Activated naive CD4-positive, alpha-beta T cell treated with anti-CD3 and anti-CD28 coated beads for 36 hours (primary cell): ENCODE data around the gene OPCML. TPM values are rescaled to one million over a fixed set of nuclear protein-coding genes. Genes with fewer than 3 reads are reported as not detected.

Experiments
- CTCF ChIA-PET: fragments of 350-600 bp; sonication (Branson Sonifier 250); formaldehyde crosslinking; loops from one replicate; lab custom pipeline; 2021; ENCODE audit warnings: antibody characterized with exemption; lab: Charles Lee
- DNase-seq: peaks from one replicate; pipeline ENCODE4 v3.0.0-alpha.2; 2020
- H3K27ac Mint-ChIP-seq: one replicate; pipeline ENCODE4 v1.8.0; 2021; ENCODE audit warnings: mild to moderate bottlenecking, mixed read lengths
- H3K27me3 Mint-ChIP-seq: one replicate; pipeline ENCODE4 v1.8.0; 2021; ENCODE audit warnings: low read depth, mixed read lengths
- H3K36me3 Mint-ChIP-seq: one replicate; pipeline ENCODE4 v1.8.0; 2021; ENCODE audit warnings: low read depth, mixed read lengths
- H3K4me1 Mint-ChIP-seq: one replicate; pipeline ENCODE4 v1.8.0; 2021; ENCODE audit warnings: low read depth, mixed read lengths
- H3K4me3 Mint-ChIP-seq: one replicate; pipeline ENCODE4 v1.8.0; 2021; ENCODE audit warnings: mild to moderate bottlenecking, moderate library complexity, mixed read lengths
- H3K9me3 Mint-ChIP-seq: one replicate; pipeline ENCODE4 v1.8.0; 2021; ENCODE audit warnings: mixed read lengths
- intact Hi-C: fragments of 100-400 bp; cut with micrococcal nuclease; formaldehyde crosslinking; loops from one replicate; pipeline ENCODE4 v1.15.1; 2023
- total RNA-seq, 2 experiments: library from RNA; stranded (reverse); gene quantifications; one replicate each; pipeline ENCODE4 v1.2.3, GENCODE V29; 2021

OPCML gene
- total RNA-seq, 2 experiments from 2014 or later = not detected

DNA sequence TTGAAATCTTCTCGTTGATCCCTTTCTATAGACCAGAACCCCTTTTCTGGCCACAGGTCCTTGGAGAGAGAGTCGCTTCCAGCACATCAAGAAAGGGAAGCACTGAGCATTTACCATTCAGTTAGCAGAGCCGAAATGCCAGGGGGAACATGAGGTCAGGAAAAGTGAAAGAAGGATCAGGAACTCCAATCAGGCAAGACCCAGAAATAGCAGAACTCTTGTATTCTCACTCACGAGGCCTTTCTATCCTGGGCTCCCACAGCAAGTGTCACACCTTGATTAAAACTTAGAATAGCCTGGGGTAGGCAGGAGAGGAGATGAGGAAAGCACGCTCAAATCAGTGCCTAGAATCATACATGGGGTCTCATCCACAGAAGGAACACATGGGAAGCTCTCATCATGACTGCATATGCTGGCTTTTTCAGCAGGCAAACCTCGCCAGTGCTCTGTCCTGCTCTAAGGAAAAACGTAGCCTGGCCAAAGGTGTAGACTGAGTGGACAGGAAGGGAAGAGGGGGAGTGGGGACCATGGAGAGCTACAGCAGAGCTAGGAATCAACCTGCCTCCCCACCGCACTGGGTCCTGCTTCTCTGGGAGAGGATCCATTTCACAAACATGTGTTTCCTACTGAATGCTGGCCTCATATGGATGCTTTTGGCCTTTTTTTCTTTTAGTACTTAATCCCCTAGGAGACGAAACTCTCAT, 40.5 kb downstream of the OPCML start:
- CTCF ChIA-PET = no interaction called here
- Mint-ChIP-seq H3K4me3 (no peak overlapping the region), H3K4me1 (no peaks in the 10 kb centered on the region), H3K27ac (no peak overlapping the region), H3K36me3 (no peaks in the 10 kb centered on the region), H3K9me3 (peaks cover 8% of the 10 kb centered on the region), H3K27me3 (no peaks in the 10 kb centered on the region)
- intact Hi-C loops = no loop called here
- DNase-seq = no peak

DNA sequence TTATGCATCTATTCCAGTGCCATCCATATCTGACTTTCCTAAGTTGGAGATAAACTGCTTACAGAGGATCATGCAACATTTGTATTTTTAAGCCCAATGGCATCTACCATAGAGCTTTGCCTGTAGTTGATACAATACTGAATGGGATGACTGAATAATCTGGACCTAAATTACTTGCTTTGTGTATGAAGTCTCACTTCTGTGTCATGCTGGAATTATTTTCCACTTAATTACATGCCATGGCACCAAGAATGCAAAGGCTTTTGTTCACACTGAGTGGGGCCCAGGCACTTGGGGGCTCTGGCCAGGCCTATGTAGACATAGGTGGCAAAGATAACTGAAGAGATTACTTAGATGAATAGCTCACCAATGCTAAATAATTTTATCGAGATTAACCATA, 51.6 kb downstream of the OPCML start:
- no peak overlapping the region for H3K27ac Mint-ChIP-seq
- H3K4me3 Mint-ChIP-seq = no peak overlapping the region
- H3K36me3 Mint-ChIP-seq = no peaks in the 10 kb centered on the region
- CTCF ChIA-PET = interaction anchor here (0.6 kb wide), 1 partner anchor 271 kb away, joined by 5 read pairs; no protein-coding TSS in a partner anchor
- no peaks in the 10 kb centered on the region for H3K9me3 Mint-ChIP-seq
- no peak for DNase-seq
- H3K4me1 Mint-ChIP-seq = no peaks in the 10 kb centered on the region
- intact Hi-C loops = no loop called here
- no peaks in the 10 kb centered on the region for H3K27me3 Mint-ChIP-seq

DNA sequence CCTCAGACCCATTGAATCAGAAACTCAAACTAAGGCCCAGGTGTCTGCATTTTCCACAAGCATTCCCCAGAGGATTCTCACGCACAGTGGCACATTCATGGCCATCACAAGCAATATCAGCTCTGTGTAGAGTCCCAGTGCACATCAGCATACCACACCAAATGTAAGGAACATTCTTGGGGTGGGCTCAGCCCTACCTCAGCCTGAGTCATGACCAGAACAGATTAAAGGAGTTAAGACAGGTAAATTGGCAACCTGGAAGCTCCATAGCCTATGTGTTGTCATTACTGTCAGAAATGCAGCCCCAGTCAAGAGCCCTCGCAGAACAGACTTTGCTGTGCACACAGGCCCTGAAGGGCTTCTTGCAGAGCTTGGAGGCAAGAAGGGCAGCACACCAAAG, 53.1 kb downstream of the OPCML start:
- no peak for DNase-seq
- intact Hi-C loops = no loop called here
- Mint-ChIP-seq H3K9me3 (peaks cover 2% of the 10 kb centered on the region), H3K4me3 (no peak overlapping the region), H3K36me3 (peaks cover 2% of the 10 kb centered on the region), H3K4me1 (no peaks in the 10 kb centered on the region), H3K27ac (no peak overlapping the region), H3K27me3 (no peaks in the 10 kb centered on the region)
- CTCF ChIA-PET = no interaction called here

DNA sequence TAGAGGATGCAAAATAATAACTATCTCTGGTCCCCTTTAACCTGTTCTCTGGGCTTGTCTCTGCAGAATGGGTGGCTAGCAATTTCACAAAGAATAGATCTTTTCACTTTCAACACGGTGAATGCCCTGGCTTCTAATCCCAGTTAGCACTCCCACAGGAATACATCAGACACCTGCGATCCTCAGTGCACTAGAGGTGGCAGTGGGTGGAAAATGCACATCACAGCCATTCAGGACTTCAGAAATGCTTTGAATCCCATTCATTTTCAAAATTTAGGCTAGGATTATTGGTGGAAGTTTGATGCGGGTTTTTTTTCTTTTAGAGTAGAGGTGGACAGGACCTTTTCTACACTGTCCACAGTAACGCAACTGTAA, 55.1 kb downstream of the OPCML start:
- Mint-ChIP-seq H3K36me3 (peaks cover 2% of the 10 kb centered on the region), H3K4me3 (no peak overlapping the region), H3K27me3 (no peaks in the 10 kb centered on the region), H3K27ac (no peak overlapping the region), H3K4me1 (no peaks in the 10 kb centered on the region), H3K9me3 (peaks cover 2% of the 10 kb centered on the region)
- CTCF ChIA-PET = no interaction called here
- DNase-seq = no peak
- intact Hi-C loops = no loop called here

GRCh38 chr11:133476570-133477250, 55.6 kb downstream of the OPCML start:
- H3K27ac Mint-ChIP-seq = no peak overlapping the region
- no peaks in the 10 kb centered on the region for H3K27me3 Mint-ChIP-seq
- H3K4me1 Mint-ChIP-seq = no peaks in the 10 kb centered on the region
- CTCF ChIA-PET = interaction anchor here (0.6 kb wide), 1 partner anchor 237 kb away, joined by 3 read pairs; no protein-coding TSS in a partner anchor
- intact Hi-C loops = no loop called here
- H3K4me3 Mint-ChIP-seq = no peak overlapping the region
- peaks cover 2% of the 10 kb centered on the region for H3K9me3 Mint-ChIP-seq
- no peak for DNase-seq
- H3K36me3 Mint-ChIP-seq = peaks cover 2% of the 10 kb centered on the region

- DNase-seq = no peak
- Mint-ChIP-seq H3K4me1 (no peaks in the 10 kb centered on the region), H3K27me3 (no peaks in the 10 kb centered on the region), H3K27ac (no peak overlapping the region), H3K4me3 (no peak overlapping the region), H3K36me3 (peaks cover 2% of the 10 kb centered on the region), H3K9me3 (peaks cover 2% of the 10 kb centered on the region)
- intact Hi-C loops = no loop called here
- CTCF ChIA-PET = no interaction called here
Measured at GRCh38 chr11:133474461-133474860, 57.8 kb downstream of the OPCML start.

DNA sequence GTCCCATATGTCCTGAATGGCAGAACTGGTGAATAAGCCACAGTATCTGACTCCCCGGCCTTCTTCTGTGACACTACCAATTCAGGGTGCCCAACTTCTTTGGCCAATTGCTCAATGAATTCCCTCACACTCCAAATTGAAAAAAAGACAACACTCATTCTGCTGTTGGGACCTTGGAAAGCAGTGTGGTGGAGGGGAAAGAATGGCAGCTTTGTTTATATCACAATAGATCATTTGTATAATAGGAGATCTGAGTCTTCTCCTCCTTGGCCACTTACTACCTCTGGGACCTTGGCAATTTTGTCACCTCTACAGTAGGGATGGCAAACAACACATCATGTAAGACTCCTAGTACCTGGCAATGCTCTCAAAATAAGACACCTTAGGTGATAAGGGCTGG, 64.6 kb downstream of the OPCML start:
- Mint-ChIP-seq H3K4me1 (no peaks in the 10 kb centered on the region), H3K4me3 (no peak overlapping the region), H3K9me3 (no peaks in the 10 kb centered on the region), H3K36me3 (no peaks in the 10 kb centered on the region), H3K27ac (no peak overlapping the region), H3K27me3 (no peaks in the 10 kb centered on the region)
- intact Hi-C loops = no loop called here
- no peak for DNase-seq
- CTCF ChIA-PET = no interaction called here

DNA sequence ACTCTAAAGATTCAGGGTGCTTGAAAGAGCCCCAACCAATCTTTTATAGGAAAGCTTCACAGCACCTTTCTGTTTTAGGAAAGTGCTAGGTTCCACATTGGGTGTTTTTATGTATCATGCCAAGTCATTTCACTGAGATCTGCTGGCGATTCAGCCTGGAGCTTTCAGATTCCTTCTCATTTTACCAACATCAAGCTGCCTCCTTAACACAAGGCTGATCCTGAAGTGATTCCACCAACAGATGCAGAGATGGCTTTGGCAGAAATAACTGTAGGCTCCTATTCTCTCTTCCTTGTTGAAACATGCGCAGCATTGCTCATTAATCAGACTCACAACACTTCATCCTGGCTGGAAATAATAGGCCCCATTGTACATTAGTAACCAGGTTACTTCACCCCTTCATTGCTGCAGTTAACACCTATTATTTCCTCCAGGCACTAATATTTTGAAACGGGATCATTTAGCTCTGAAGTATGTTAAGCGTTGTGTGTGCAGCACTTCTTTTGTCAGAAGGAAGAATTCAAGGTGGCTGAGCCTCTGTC, 89.0 kb downstream of the OPCML start:
- Mint-ChIP-seq H3K27me3 (no peaks in the 10 kb centered on the region), H3K27ac (no peak overlapping the region), H3K4me1 (no peaks in the 10 kb centered on the region), H3K36me3 (no peaks in the 10 kb centered on the region), H3K4me3 (no peak overlapping the region), H3K9me3 (no peaks in the 10 kb centered on the region)
- CTCF ChIA-PET = no interaction called here
- intact Hi-C loops = no loop called here
- no peak for DNase-seq

DNA sequence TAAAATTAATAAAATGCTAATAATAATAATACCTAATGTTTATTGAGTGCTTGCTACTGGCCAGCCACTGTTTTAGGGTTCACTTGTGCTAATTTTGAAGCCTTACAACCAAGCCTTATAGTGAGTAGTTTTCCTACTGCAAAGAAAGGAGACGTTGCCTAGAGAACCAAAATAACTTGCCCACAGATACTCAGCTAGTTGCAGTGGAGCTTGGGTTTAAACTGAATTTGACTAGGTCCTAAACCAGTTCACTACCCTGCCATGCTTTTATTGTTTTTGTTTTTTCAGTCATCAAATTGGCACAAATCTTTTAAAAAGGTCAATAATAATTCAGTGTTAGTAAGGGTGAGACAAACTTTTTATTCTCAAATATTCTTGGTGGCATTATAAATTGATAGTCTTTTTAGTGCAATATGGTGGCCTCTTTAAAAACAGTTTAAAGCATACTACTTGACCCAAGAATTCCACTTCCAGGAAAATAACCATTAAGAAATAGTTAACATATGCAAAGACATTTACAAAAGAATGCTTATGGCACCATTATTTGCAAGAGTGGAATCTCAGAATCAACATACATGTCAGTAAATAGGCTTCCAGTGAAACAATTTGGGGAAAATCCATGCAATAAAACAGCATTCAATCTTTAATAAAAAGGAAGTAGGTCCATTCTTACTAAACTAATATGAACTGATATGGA, 90.2 kb downstream of the OPCML start:
- Mint-ChIP-seq H3K4me3 (no peak overlapping the region), H3K27ac (no peak overlapping the region), H3K4me1 (no peaks in the 10 kb centered on the region), H3K9me3 (no peaks in the 10 kb centered on the region), H3K27me3 (no peaks in the 10 kb centered on the region), H3K36me3 (no peaks in the 10 kb centered on the region)
- no peak for DNase-seq
- CTCF ChIA-PET = interaction anchor here (1.0 kb wide), 1 partner anchor 13 kb away, joined by 3 read pairs; no protein-coding TSS in a partner anchor
- intact Hi-C loops = no loop called here

DNA sequence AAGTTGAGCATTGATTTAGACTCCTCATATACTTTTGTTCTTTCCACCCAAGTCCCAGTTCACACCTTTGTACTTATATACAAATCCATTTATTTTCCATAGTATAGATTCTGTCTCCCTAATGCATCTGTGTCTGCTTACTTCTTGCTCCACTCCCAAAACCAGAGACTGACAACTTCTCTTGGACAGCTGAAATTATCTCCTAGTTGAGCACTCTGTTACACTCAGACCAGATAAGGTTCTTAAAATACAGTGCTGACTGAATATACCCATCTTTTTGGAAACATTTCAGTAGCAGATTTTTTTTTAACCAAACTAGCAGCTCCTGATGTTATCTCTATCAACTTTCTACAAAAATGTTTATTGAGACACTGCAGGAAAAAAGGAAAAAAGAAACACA, 106.3 kb downstream of the OPCML start:
- Mint-ChIP-seq H3K27me3 (peaks cover 2% of the 10 kb centered on the region), H3K4me3 (no peak overlapping the region), H3K27ac (no peak overlapping the region), H3K36me3 (no peaks in the 10 kb centered on the region), H3K4me1 (no peaks in the 10 kb centered on the region), H3K9me3 (peaks cover 1% of the 10 kb centered on the region)
- DNase-seq = no peak
- intact Hi-C loops = no loop called here
- CTCF ChIA-PET = no interaction called here

GRCh38 chr11:133425245-133425644, 107.1 kb downstream of the OPCML start:
- H3K36me3 Mint-ChIP-seq = no peaks in the 10 kb centered on the region
- CTCF ChIA-PET = no interaction called here
- intact Hi-C loops = no loop called here
- peaks cover 2% of the 10 kb centered on the region for H3K27me3 Mint-ChIP-seq
- no peak overlapping the region for H3K27ac Mint-ChIP-seq
- H3K4me3 Mint-ChIP-seq = no peak overlapping the region
- H3K4me1 Mint-ChIP-seq = no peaks in the 10 kb centered on the region
- H3K9me3 Mint-ChIP-seq = peaks cover 1% of the 10 kb centered on the region
- no peak for DNase-seq

DNA sequence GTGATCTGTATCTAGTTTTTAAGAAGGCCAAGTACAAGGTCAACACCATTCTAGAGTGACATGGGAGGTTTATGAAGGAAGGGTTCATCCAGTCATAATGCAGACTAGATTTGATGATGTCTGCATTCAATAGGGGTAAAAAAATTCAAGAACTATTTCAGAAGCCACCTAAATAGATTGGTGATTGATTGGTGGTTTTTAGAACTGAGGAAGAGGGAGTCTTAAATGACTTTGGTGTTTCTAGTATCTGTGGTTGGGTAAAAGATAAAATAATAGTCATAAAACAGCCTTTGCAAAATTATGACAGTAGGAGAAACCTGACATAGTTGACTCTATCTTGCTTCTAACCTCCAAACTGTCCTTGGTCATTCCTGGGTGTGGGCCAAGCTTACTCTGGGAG, 114.1 kb downstream of the OPCML start:
- Mint-ChIP-seq H3K27me3 (no peaks in the 10 kb centered on the region), H3K4me1 (no peaks in the 10 kb centered on the region), H3K27ac (no peak overlapping the region), H3K4me3 (no peak overlapping the region), H3K36me3 (no peaks in the 10 kb centered on the region), H3K9me3 (peaks cover 1% of the 10 kb centered on the region)
- CTCF ChIA-PET = no interaction called here
- intact Hi-C loops = no loop called here
- no peak for DNase-seq
